ENCODE results near the gene NKAIN4. TPM values are rescaled to one million over a fixed set of nuclear protein-coding genes. Genes with fewer than 3 reads are reported as not detected.

The NKAIN4 gene
- total and polyA plus RNA-seq, 2 experiments from 2014 or later = 12.6 to 13.2 TPM

- TF ChIP-seq POLR2AphosphoS5 (IDR thresholded peaks at IDR 0.05; ENCODE audit: low read depth) (no peak), CTCF (conservative IDR thresholded peaks at IDR 0.05; ENCODE audit: low read depth in 2 of 2) (no peak), STAT1 (IDR thresholded peaks at IDR 0.05; ENCODE audit: unreplicated experiment) (no peak), CREB1 (CRISPR knock-in tag; IDR thresholded peaks at IDR 0.05; ENCODE audit: low read depth) (no peak), EZH2phosphoT487 (IDR thresholded peaks at IDR 0.05; ENCODE audit: unreplicated experiment) (no peak), ETS1 (IDR thresholded peaks at IDR 0.05) (no peak), EZH2 (IDR thresholded peaks at IDR 0.05; ENCODE audit: low read depth, unreplicated experiment) (no peak)
- peaks cover 6% of the 10 kb centered on the region for H3K4me1 Mint-ChIP-seq
- no peak overlapping the region for H2AFZ ChIP-seq
- peaks cover 16% of the 10 kb centered on the region for H3K36me3 Mint-ChIP-seq (ENCODE audit: low read depth)
- peak overlapping the region; percentile 89 for H3K4me3 ChIP-seq
- H3F3A ChIP-seq (replicated peaks; ENCODE audit: low read depth) = no peaks in the 10 kb centered on the region
- peaks cover 8% of the 10 kb centered on the region; the same call in 1 of the 2 replicates for H3K4me1 ChIP-seq (ENCODE audit: insufficient read depth)
- no peaks in the 10 kb centered on the region for H3K9me3 Mint-ChIP-seq
- H3K27me3 ChIP-seq (ENCODE audit: insufficient read depth) = no peaks in the 10 kb centered on the region
- peaks cover 42% of the 10 kb centered on the region for H3K79me2 ChIP-seq (replicated peaks; ENCODE audit: insufficient read depth)
- H3K9me2 ChIP-seq (ENCODE audit: insufficient read depth) = no peaks in the 10 kb centered on the region
- 0 out of 2 replicates have a peak, but pooled peaks cover 3% of the 10 kb centered on the region for H3K36me3 ChIP-seq (ENCODE audit: insufficient read depth)
- H4K20me1 ChIP-seq (replicated peaks; ENCODE audit: insufficient read depth) = peaks cover 22% of the 10 kb centered on the region; the same call in 1 of the 2 replicates
- peak overlapping the region; percentile 88 for H3K27ac Mint-ChIP-seq
- peaks cover 10% of the 10 kb centered on the region for H3K27me3 Mint-ChIP-seq (ENCODE audit: insufficient read depth, low read depth, poor library complexity)
- peak overlapping the region; percentile 95 for H3K4me2 ChIP-seq
- no peak overlapping the region for H3K27ac ChIP-seq (ENCODE audit: low read depth)
- peak overlapping the region; percentile 86 for H3K4me3 Mint-ChIP-seq
- ATAC-seq (no peak), DNase-seq (ENCODE audit: low spot score) (no peak)
These were observed 19.5 kb upstream of the NKAIN4 start for GRCh38 chr20:63273635-63274380.

- Histone ChIP-seq H3K4me3 (peak overlapping the region; percentile 89), H3K4me1 (ENCODE audit: insufficient read depth) (peaks cover 8% of the 10 kb centered on the region; the same call in 1 of the 2 replicates), H3K4me2 (peak overlapping the region; percentile 95), H3K79me2 (replicated peaks; ENCODE audit: insufficient read depth) (peaks cover 42% of the 10 kb centered on the region), H3K9me2 (ENCODE audit: insufficient read depth) (no peaks in the 10 kb centered on the region), H4K20me1 (replicated peaks; ENCODE audit: insufficient read depth) (peaks cover 22% of the 10 kb centered on the region; the same call in 1 of the 2 replicates), H3K36me3 (ENCODE audit: insufficient read depth) (0 out of 2 replicates have a peak, but pooled peaks cover 3% of the 10 kb centered on the region), H2AFZ (no peak overlapping the region), H3F3A (replicated peaks; ENCODE audit: low read depth) (no peaks in the 10 kb centered on the region), H3K27ac (ENCODE audit: low read depth) (no peak overlapping the region), H3K27me3 (ENCODE audit: insufficient read depth) (no peaks in the 10 kb centered on the region)
- no peak for ATAC-seq
- H3K4me1 Mint-ChIP-seq = peaks cover 11% of the 10 kb centered on the region
- H3K9me3 Mint-ChIP-seq = no peaks in the 10 kb centered on the region
- no peak for DNase-seq (ENCODE audit: low spot score)
- H3K36me3 Mint-ChIP-seq (ENCODE audit: low read depth) = peaks cover 9% of the 10 kb centered on the region
- peaks cover 13% of the 10 kb centered on the region for H3K27me3 Mint-ChIP-seq (ENCODE audit: insufficient read depth, low read depth, poor library complexity)
- peak overlapping the region; percentile 86 for H3K4me3 Mint-ChIP-seq
- H3K27ac Mint-ChIP-seq = no peak overlapping the region; the same call in 1 of the 2 replicates
- TF ChIP-seq ZNF114 (CRISPR knock-in tag; IDR thresholded peaks at IDR 0.05) (no peak), POLR2AphosphoS5 (IDR thresholded peaks at IDR 0.05; ENCODE audit: low read depth) (no peak), CTCF (conservative IDR thresholded peaks at IDR 0.05; ENCODE audit: low read depth in 2 of 2) (no peak), JUNB (IDR thresholded peaks at IDR 0.05; ENCODE audit: unreplicated experiment) (no peak)
These were observed 18.9 kb upstream of the NKAIN4 start for GRCh38 chr20:63273059-63273579.
